Measurements from ENCODE around the gene CSMD2.

DNA sequence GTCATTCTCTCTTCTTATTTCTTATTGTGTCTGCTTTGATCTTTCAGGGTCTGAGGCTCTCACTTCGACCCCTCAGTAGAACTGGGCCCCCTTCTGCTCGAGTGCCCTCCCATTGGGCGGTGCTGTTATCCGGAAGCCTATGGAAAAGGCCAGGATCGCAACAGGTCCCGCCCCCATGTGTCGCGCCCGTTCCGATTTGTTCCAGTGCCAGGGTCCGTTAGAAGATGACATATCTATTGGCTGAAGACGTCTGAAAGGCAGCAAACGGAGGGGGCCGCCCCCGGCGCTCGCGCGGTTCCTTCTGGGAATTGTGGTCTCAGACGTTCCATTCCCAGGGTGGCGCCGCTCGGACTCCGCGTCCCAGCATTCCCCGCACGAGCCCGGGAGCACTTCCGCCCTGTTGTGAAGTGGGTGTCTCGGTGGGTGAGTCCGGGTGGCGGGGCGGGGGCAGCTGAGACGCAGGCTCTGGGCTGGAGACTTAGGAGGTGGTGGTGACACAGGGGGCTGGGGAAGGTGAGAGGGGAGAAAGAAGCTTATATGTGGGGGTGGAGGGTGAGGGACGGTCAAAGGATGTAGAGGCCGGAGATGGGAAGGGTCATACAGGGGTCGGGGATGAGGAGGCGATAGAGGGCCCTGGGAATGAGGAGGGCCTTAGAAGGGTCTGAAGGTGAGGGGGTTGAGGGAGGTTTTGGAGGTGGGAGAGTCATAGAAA is 692.6 kb downstream of the CSMD2 start, which contains the start of gene ZSCAN20:
- TF ChIP-seq, protein P1, sequence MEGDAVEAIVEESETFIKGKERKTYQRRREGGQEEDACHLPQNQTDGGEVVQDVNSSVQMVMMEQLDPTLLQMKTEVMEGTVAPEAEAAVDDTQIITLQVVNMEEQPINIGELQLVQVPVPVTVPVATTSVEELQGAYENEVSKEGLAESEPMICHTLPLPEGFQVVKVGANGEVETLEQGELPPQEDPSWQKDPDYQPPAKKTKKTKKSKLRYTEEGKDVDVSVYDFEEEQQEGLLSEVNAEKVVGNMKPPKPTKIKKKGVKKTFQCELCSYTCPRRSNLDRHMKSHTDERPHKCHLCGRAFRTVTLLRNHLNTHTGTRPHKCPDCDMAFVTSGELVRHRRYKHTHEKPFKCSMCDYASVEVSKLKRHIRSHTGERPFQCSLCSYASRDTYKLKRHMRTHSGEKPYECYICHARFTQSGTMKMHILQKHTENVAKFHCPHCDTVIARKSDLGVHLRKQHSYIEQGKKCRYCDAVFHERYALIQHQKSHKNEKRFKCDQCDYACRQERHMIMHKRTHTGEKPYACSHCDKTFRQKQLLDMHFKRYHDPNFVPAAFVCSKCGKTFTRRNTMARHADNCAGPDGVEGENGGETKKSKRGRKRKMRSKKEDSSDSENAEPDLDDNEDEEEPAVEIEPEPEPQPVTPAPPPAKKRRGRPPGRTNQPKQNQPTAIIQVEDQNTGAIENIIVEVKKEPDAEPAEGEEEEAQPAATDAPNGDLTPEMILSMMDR (IDR thresholded peaks at IDR 0.05), result peak in 2 of 4 experiments; percentile 5 to 6
- TF ChIP-seq POLR2A (IDR thresholded peaks at IDR 0.05), result peak in 1 of 2 donors; percentile 31
